Measurements from ENCODE around the gene TGFB1. TPM values are rescaled to one million over a fixed set of nuclear protein-coding genes. Genes with fewer than 3 reads are reported as not detected.

Gene TGFB1
- total and polyA plus RNA-seq, 8 donors, result 29.8 to 98.0 (median 39.1) TPM

GRCh38 chr19:41310033-41310831 is 43.5 kb downstream of the TGFB1 start, which contains the start of gene CCDC97:
Gene CCDC97 (plus strand): TSS chr19:41310172. CDS start chr19:41310311, 139 bp downstream.
- ATAC-seq, result peak; percentile 82
- H3K4me3 ChIP-seq, result peak within 1 kb of the TSS; percentile 63 to 85
- TF ChIP-seq, protein P1, sequence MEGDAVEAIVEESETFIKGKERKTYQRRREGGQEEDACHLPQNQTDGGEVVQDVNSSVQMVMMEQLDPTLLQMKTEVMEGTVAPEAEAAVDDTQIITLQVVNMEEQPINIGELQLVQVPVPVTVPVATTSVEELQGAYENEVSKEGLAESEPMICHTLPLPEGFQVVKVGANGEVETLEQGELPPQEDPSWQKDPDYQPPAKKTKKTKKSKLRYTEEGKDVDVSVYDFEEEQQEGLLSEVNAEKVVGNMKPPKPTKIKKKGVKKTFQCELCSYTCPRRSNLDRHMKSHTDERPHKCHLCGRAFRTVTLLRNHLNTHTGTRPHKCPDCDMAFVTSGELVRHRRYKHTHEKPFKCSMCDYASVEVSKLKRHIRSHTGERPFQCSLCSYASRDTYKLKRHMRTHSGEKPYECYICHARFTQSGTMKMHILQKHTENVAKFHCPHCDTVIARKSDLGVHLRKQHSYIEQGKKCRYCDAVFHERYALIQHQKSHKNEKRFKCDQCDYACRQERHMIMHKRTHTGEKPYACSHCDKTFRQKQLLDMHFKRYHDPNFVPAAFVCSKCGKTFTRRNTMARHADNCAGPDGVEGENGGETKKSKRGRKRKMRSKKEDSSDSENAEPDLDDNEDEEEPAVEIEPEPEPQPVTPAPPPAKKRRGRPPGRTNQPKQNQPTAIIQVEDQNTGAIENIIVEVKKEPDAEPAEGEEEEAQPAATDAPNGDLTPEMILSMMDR (IDR thresholded peaks at IDR 0.05), result no peak
- H3K27ac ChIP-seq, result peak within 1 kb of the TSS; percentile 96 to 98
- intact Hi-C loops (cut with DNase I), result no loop called here
- H3K36me3 ChIP-seq, result peaks cover 0 to 59% of the 10 kb centered on the region in 2 donors
- peak; percentile 90 to 96 (median 94) for DNase-seq
- H3K27me3 ChIP-seq, result no peaks in the 10 kb centered on the region
- no peaks in the 10 kb centered on the region for H3K9me3 ChIP-seq
- H3K4me1 ChIP-seq, result peaks cover 28 to 70% of the 10 kb centered on the region in 2 donors

- H3K4me3 ChIP-seq, result peak overlapping the region; percentile 63 to 85
- intact Hi-C loops (cut with DNase I), result loop anchor here in 1 of 2 donors (5.0 kb wide), 1 partner anchor 102 kb away; no protein-coding TSS in a partner anchor
- no peaks in the 10 kb centered on the region for H3K27me3 ChIP-seq
- peaks cover 28 to 70% of the 10 kb centered on the region in 2 donors for H3K4me1 ChIP-seq
- H3K36me3 ChIP-seq, result peaks cover 0 to 59% of the 10 kb centered on the region in 2 donors
- DNase-seq, result peak in 1 of 4 donors; percentile 46
- H3K27ac ChIP-seq, result peak overlapping the region; percentile 96 to 98
- TF ChIP-seq, protein P1 (IDR thresholded peaks at IDR 0.05), result no peak
- H3K9me3 ChIP-seq, result no peaks in the 10 kb centered on the region
- ATAC-seq, result peak; percentile 46
Observed at GRCh38 chr19:41309180-41310032, 44.3 kb downstream of the TGFB1 start.

GRCh38 chr19:41308450-41309179 is 45.1 kb downstream of the TGFB1 start:
- Histone ChIP-seq H3K36me3 (peaks cover 0 to 59% of the 10 kb centered on the region in 2 donors), H3K9me3 (no peaks in the 10 kb centered on the region), H3K4me3 (peak overlapping the region in 1 of 2 donors; percentile 85), H3K27ac (peak overlapping the region; percentile 96 to 98), H3K27me3 (no peaks in the 10 kb centered on the region), H3K4me1 (peaks cover 28 to 68% of the 10 kb centered on the region in 2 donors)
- TF ChIP-seq, protein P1 (IDR thresholded peaks at IDR 0.05), result peak; percentile 93 to 98
- DNase-seq (peak; percentile 90 to 94 (median 92)), ATAC-seq (peak; percentile 82)
- intact Hi-C loops (cut with DNase I), result loop anchor here in 1 of 2 donors (5.0 kb wide), 1 partner anchor 101 kb away; no protein-coding TSS in a partner anchor

GRCh38 chr19:41307954-41308449 is 45.7 kb downstream of the TGFB1 start:
- DNase-seq (peak in 1 of 4 donors; percentile 30), ATAC-seq (peak; percentile 0)
- peak overlapping the region; percentile 96 to 98 for H3K27ac ChIP-seq
- H3K4me1 ChIP-seq, result peaks cover 28 to 63% of the 10 kb centered on the region in 2 donors
- no peaks in the 10 kb centered on the region for H3K27me3 ChIP-seq
- H3K4me3 ChIP-seq, result no peak overlapping the region
- intact Hi-C loops (cut with DNase I), result loop anchor here in 1 of 2 donors (5.0 kb wide), 1 partner anchor 101 kb away; no protein-coding TSS in a partner anchor
- peaks cover 0 to 59% of the 10 kb centered on the region in 2 donors for H3K36me3 ChIP-seq
- H3K9me3 ChIP-seq, result no peaks in the 10 kb centered on the region
- TF ChIP-seq, protein P1 (IDR thresholded peaks at IDR 0.05), result no peak
